H9 (cell line): Measurements from ENCODE around the gene PXDN. TPM values are rescaled to one million over a fixed set of nuclear protein-coding genes. Genes with fewer than 3 reads are reported as not detected.

Source experiments
- DNase-seq: peaks from one replicate; pipeline ENCODE4 v3.0.0-alpha.2; 2017
- H2AFZ ChIP-seq: one replicate; pipeline ENCODE4 v1.6.1; 2013; ENCODE audit warnings: mild to moderate bottlenecking, low read length, control low read depth, moderate library complexity
- H2AK5ac ChIP-seq: 2 replicates; pipeline ENCODE4 v1.6.1; 2013; ENCODE audit warnings: low read length, control low read depth, mixed read lengths; ENCODE audit not compliant: insufficient read length
- H2BK120ac ChIP-seq: one replicate; pipeline ENCODE4 v1.6.1; 2013; ENCODE audit warnings: low read depth, mild to moderate bottlenecking, low read length, control low read depth, inconsistent platforms; ENCODE audit not compliant: poor library complexity, severe bottlenecking
- H2BK12ac ChIP-seq: 2 replicates; pipeline ENCODE4 v1.6.1; 2013; ENCODE audit warnings: low read length, control low read depth, mixed read lengths, low read depth; ENCODE audit not compliant: insufficient read length
- H2BK15ac ChIP-seq: 2 replicates; pipeline ENCODE4 v1.6.1; 2013; ENCODE audit warnings: low read depth, low read length, control low read depth
- H2BK20ac ChIP-seq: one replicate; pipeline ENCODE4 v1.6.1; 2013; ENCODE audit warnings: low read depth, mild to moderate bottlenecking, low read length, control low read depth, inconsistent platforms; ENCODE audit not compliant: poor library complexity, severe bottlenecking
- H2BK5ac ChIP-seq: 2 replicates; pipeline ENCODE4 v1.6.1; 2013; ENCODE audit warnings: low read length, control low read depth, mixed read lengths; ENCODE audit not compliant: insufficient read length
- H3K14ac ChIP-seq: 2 replicates; pipeline ENCODE4 v1.6.1; 2013; ENCODE audit warnings: low read length, control low read depth; ENCODE audit not compliant: insufficient read depth
- H3K18ac ChIP-seq: 2 replicates; pipeline ENCODE4 v1.6.1; 2013; ENCODE audit warnings: low read depth, mild to moderate bottlenecking, mixed read lengths, low read length, control low read depth; ENCODE audit not compliant: insufficient read length
- H3K23ac ChIP-seq: 2 replicates; pipeline ENCODE4 v1.6.1; 2013; ENCODE audit warnings: low read length, control low read depth, mixed read lengths, low read depth; ENCODE audit not compliant: insufficient read length
- H3K23me2 ChIP-seq: 2 replicates; pipeline ENCODE4 v1.6.1; 2013; ENCODE audit warnings: low read depth, mild to moderate bottlenecking, mixed read lengths, low read length, control low read depth; ENCODE audit not compliant: insufficient read length, poor library complexity, severe bottlenecking
- H3K27ac ChIP-seq: 2 replicates; pipeline ENCODE4 v1.5.1; 2013; ENCODE audit warnings: low read length, control low read depth, mixed read lengths, low read depth; ENCODE audit not compliant: insufficient read length
- H3K27me3 ChIP-seq: 2 replicates; pipeline ENCODE4 v1.6.1; 2013; ENCODE audit warnings: low read length, control low read depth, inconsistent platforms; ENCODE audit not compliant: insufficient read depth
- H3K4ac ChIP-seq: 2 replicates; pipeline ENCODE4 v1.6.1; 2013; ENCODE audit warnings: low read depth, mild to moderate bottlenecking, control low read depth, inconsistent platforms, low read length, moderate library complexity
- H3K4me1 ChIP-seq: 2 replicates; pipeline ENCODE4 v1.6.1; 2013; ENCODE audit warnings: low read length, control low read depth, inconsistent platforms; ENCODE audit not compliant: insufficient read depth
- H3K4me2 ChIP-seq: 2 replicates; pipeline ENCODE4 v1.6.1; 2013; ENCODE audit warnings: low read length, control low read depth, mixed read lengths; ENCODE audit not compliant: insufficient read length, insufficient read depth
- H3K56ac ChIP-seq: 2 replicates; pipeline ENCODE4 v1.6.1; 2013; ENCODE audit warnings: low read depth, mild to moderate bottlenecking, mixed read lengths, low read length, control low read depth; ENCODE audit not compliant: insufficient read length
- H3K79me1 ChIP-seq: 2 replicates; pipeline ENCODE4 v1.6.1; 2013; ENCODE audit warnings: low read depth, mild to moderate bottlenecking, moderate library complexity, low read length, control low read depth, inconsistent platforms; ENCODE audit not compliant: insufficient read depth, poor library complexity, severe bottlenecking
- H3K79me2 ChIP-seq: 2 replicates; pipeline ENCODE4 v1.6.1; 2013; ENCODE audit warnings: low read length, control low read depth, inconsistent platforms; ENCODE audit not compliant: insufficient read depth
- H3K9ac ChIP-seq: 2 replicates; pipeline ENCODE4 v1.6.1; 2013; ENCODE audit warnings: low read length, control low read depth, mixed read lengths; ENCODE audit not compliant: insufficient read length; ENCODE audit errors: extremely low read depth
- H3K9me3 ChIP-seq: one replicate; pipeline ENCODE4 v1.6.1; 2013; ENCODE audit warnings: low read depth, low read length, inconsistent platforms; ENCODE audit not compliant: control insufficient read depth
- H3T11ph ChIP-seq: one replicate; pipeline ENCODE4 v1.6.1; 2013; ENCODE audit warnings: mild to moderate bottlenecking, low read length, control low read depth, inconsistent platforms
- H4K20me1 ChIP-seq: one replicate; pipeline ENCODE4 v1.6.1; 2013; ENCODE audit not compliant: control insufficient read depth, insufficient read length, insufficient read depth
- H4K5ac ChIP-seq: 2 replicates; pipeline ENCODE4 v1.6.1; 2013; ENCODE audit warnings: low read depth, mild to moderate bottlenecking, mixed read lengths, low read length, control low read depth; ENCODE audit not compliant: insufficient read length
- H4K8ac ChIP-seq: replicated peaks from 2 replicates; pipeline ENCODE4 v1.6.1; 2013; ENCODE audit warnings: low read length, control low read depth, mixed read lengths, low read depth; ENCODE audit not compliant: insufficient read length
- H4K91ac ChIP-seq: 2 replicates; pipeline ENCODE4 v1.6.1; 2013; ENCODE audit warnings: low read depth, mild to moderate bottlenecking, moderate library complexity, mixed read lengths, low read length, control low read depth; ENCODE audit not compliant: insufficient read length
- H3K27ac Mint-ChIP-seq, 3 experiments: 2 replicates in 2 of 3; 3 replicates in 1 of 3; pipeline ENCODE4 v1.8.0; 2020 to 2021; ENCODE audit warnings: mixed read lengths in 3 of 3, mild to moderate bottlenecking in 1 of 3, moderate library complexity in 1 of 3
- H3K27me3 Mint-ChIP-seq: 2 replicates; pipeline ENCODE4 v1.8.0; 2021; ENCODE audit warnings: low read depth, mild to moderate bottlenecking, moderate library complexity, mixed read lengths
- H3K36me3 Mint-ChIP-seq, 3 experiments: 2 replicates in 2 of 3; 3 replicates in 1 of 3; pipeline ENCODE4 v1.8.0; 2020 to 2021; ENCODE audit warnings: low read depth in 3 of 3, mixed read lengths in 3 of 3; ENCODE audit not compliant: insufficient read depth in 1 of 3
- H3K4me1 Mint-ChIP-seq, 2 experiments: 2 replicates each; pipeline ENCODE4 v1.8.0; 2020; ENCODE audit warnings: mixed read lengths in 2 of 2
- H3K4me3 Mint-ChIP-seq, 2 experiments: 2 replicates in 1 of 2; 3 replicates in 1 of 2; pipeline ENCODE4 v1.8.0; 2020 to 2021; ENCODE audit warnings: mild to moderate bottlenecking in 2 of 2, mixed read lengths in 2 of 2, moderate library complexity in 1 of 2
- H3K9me3 Mint-ChIP-seq, 2 experiments: 2 replicates in 1 of 2; 3 replicates in 1 of 2; pipeline ENCODE4 v1.8.0; 2020; ENCODE audit warnings: mild to moderate bottlenecking in 2 of 2, mixed read lengths in 2 of 2, moderate library complexity in 1 of 2
- CTCF ChIP-seq: fragments of 200-600 bp; sonication (generic); conservative IDR thresholded peaks from 3 replicates; pipeline ENCODE4 v1.8.0; 2021; ENCODE audit warnings: antibody characterized with exemption, mild to moderate bottlenecking
- WGBS: extraction: QIAGEN DNeasy Blood & Tissue Kit; methylation state at CpG from one replicate; pipeline ENCODE4 v1.1.7; 2013; ENCODE audit warnings: missing lambda C conversion rate, low lambda C conversion rate, mixed read lengths; ENCODE audit not compliant: insufficient read length; ENCODE audit errors: extremely low coverage; 5-methylcytosine and 5-hydroxymethylcytosine counted together
- total RNA-seq: library from RNA; stranded (reverse); gene quantifications from 2 replicates; pipeline ENCODE4 v1.2.1, GENCODE V29; 2021

The PXDN gene
- total RNA-seq, 1 experiment from 2014 or later: 146 TPM

- H3K9me3 Mint-ChIP-seq: peaks cover 28% of the 10 kb centered on the region in 2 experiments
- H3K4me1 Mint-ChIP-seq: no peaks in the 10 kb centered on the region; a peak in 1 of 4 replicates
- no peak overlapping the region for H3K9ac ChIP-seq
These were observed 15.3 kb upstream of the PXDN start for GRCh38 chr2:1759611-1759930.

More at GRCh38 chr2:1759611-1759930, 15.3 kb upstream of the PXDN start:
- no peak overlapping the region for H3K23ac ChIP-seq
- H4K91ac ChIP-seq: no peak overlapping the region
- H2BK12ac ChIP-seq: no peak overlapping the region
- Mint-ChIP-seq H3K36me3 (peaks cover 10 to 27% (median 12%) of the 10 kb centered on the region in 3 experiments), H3K27ac (no peak overlapping the region), H3K27me3 (peaks cover 36% of the 10 kb centered on the region), H3K4me3 (no peak overlapping the region)
- H3K18ac ChIP-seq: no peak overlapping the region
- no peak overlapping the region for H4K8ac ChIP-seq
- no peak overlapping the region for H3K56ac ChIP-seq
- H3K4me1 ChIP-seq: no peaks in the 10 kb centered on the region
- no peak overlapping the region for H3K4me2 ChIP-seq
- H4K20me1 ChIP-seq: no peaks in the 10 kb centered on the region
- H3K27ac ChIP-seq: no peak overlapping the region
- no peak overlapping the region for H3K14ac ChIP-seq
- H2BK5ac ChIP-seq: no peak overlapping the region
- no CpG with 5 or more reads among the region's 13 CpGs for WGBS
- no peaks in the 10 kb centered on the region for H3K23me2 ChIP-seq
- H3T11ph ChIP-seq: no peak overlapping the region
- no peak overlapping the region for H2BK20ac ChIP-seq
- H3K9me3 ChIP-seq: peaks cover 10% of the 10 kb centered on the region
- H3K27me3 ChIP-seq: no peaks in the 10 kb centered on the region
- no peak overlapping the region for H2AK5ac ChIP-seq
- no peak overlapping the region for H4K5ac ChIP-seq
- H3K79me1 ChIP-seq: no peaks in the 10 kb centered on the region
- no peak for TF ChIP-seq CTCF
- no peak overlapping the region for H2AFZ ChIP-seq
- H3K4ac ChIP-seq: no peak overlapping the region
- H2BK120ac ChIP-seq: no peak overlapping the region
- DNase-seq: no peak
- no peak overlapping the region for H2BK15ac ChIP-seq
- no peaks in the 10 kb centered on the region for H3K79me2 ChIP-seq
